Left kidney (tissue), 8 donors: ENCODE data around the gene LRRC66. TPM values are rescaled to one million over a fixed set of nuclear protein-coding genes. Genes with fewer than 3 reads are reported as not detected.

Source experiments
- DNase-seq: peaks from one replicate; pipeline ENCODE4 v3.0.0-alpha.2; 2013
- long read RNA-seq, 8 donors: transcript quantifications; one replicate each; lab custom pipeline, GENCODE V29; 2026
- polyA plus RNA-seq: library from polyadenylated mRNA; unstranded; fragments of 120-200 nt; gene quantifications from one replicate; pipeline ENCODE4 v1.2.1, GENCODE V29; 2013; ENCODE audit not compliant: insufficient read length

LRRC66 gene, protein sequence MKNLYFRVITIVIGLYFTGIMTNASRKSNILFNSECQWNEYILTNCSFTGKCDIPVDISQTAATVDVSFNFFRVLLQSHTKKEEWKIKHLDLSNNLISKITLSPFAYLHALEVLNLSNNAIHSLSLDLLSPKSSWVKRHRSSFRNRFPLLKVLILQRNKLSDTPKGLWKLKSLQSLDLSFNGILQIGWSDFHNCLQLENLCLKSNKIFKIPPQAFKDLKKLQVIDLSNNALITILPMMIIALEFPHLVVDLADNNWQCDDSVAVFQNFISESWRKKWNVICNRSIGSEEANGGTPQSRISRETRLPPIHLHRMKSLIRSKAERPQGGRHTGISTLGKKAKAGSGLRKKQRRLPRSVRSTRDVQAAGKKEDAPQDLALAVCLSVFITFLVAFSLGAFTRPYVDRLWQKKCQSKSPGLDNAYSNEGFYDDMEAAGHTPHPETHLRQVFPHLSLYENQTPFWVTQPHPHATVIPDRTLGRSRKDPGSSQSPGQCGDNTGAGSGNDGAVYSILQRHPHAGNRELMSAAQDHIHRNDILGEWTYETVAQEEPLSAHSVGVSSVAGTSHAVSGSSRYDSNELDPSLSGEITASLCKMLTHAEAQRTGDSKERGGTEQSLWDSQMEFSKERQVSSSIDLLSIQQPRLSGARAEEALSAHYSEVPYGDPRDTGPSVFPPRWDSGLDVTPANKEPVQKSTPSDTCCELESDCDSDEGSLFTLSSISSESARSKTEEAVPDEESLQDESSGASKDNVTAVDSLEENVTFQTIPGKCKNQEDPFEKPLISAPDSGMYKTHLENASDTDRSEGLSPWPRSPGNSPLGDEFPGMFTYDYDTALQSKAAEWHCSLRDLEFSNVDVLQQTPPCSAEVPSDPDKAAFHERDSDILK
- 1.3 TPM for polyA plus RNA-seq
- long read RNA-seq, donor 1: 0 reads
- long read RNA-seq, donor 2: 0 reads
- long read RNA-seq, donor 3: 0 reads
- long read RNA-seq, donor 4: 0 reads
- long read RNA-seq, donor 5: 0 reads
- long read RNA-seq, donor 6: 0 reads
- long read RNA-seq, donor 7: 0 reads
- long read RNA-seq, donor 8: 0 reads

DNA sequence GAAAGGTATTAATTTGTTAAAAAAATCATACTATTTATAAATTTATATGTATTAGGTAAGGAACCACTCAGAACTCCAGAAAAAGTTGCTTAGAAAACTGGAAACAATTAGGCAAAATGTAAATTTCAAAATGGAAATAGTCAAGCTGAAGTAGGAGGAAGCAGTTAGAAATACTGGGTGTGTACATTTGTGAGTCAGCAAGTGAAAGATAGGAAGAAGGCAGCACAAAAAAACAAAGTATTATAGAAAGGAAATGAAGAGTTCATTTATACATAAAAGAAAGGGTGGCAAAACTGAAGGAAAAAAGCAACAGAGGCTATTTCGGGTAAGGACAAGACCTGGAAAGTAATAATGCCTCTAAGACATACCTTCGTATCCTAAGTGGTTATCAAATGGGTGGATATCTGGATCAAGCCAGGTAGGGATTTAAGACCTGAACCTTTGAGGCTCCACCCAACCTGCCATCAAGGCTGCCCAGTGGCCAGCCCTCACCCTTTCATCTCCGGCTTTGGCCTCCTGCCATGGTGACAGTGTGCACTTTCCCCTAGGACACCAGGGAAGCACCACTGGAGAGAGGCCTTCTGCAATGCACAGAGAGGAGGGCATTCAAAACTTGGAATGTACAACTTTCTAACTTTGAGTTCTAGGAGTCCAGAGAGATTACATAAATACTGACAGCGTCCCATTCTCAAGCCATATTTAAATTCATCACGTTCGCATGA, at the start of gene LRRC66:
Gene LRRC66, minus strand, starts transcription at position 428 of the 722 bp plus-strand sequence. CDS start 2,750 bp downstream, outside the sequence.
- no peak for DNase-seq

DNA sequence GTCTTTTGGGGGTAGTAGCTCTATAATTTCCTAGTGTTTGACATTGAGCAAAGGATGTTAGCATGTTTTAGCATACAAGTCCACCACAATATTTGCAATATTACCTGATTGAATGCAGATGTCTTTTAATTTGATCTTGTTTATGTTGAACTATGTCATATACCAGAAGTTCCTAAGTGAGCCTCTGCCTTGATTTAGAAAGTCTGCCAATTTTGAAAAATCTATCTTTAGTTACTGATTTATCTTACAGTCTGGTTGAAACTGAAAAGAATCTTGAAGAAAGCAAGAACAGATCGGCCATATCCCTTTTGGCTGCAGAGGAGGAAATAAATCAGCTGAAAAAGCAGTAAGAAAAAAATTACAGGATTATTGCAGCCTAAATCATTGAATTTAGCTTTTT, 49.4 kb upstream of the LRRC66 start:
- no peak for DNase-seq

DNA sequence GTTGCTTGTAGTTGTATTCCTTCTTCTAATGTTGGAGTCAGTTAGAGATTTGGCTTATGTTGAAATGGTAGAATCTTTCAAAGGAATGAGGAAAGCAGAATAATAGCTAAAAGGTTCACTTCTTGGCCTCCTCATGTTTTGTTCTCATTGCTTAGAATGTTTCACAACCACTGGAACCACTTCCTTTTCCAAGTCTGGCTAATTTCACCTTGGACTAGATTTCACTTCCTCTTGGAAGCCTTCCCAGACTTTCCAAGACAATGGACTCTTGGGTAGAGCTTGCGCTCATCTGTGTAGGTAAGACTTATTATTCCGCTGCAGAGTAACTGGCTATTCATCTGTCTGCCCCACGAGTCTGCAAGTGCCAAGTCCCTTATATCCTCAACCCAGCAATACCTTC, 39.2 kb upstream of the LRRC66 start:
- no peak for DNase-seq

DNA sequence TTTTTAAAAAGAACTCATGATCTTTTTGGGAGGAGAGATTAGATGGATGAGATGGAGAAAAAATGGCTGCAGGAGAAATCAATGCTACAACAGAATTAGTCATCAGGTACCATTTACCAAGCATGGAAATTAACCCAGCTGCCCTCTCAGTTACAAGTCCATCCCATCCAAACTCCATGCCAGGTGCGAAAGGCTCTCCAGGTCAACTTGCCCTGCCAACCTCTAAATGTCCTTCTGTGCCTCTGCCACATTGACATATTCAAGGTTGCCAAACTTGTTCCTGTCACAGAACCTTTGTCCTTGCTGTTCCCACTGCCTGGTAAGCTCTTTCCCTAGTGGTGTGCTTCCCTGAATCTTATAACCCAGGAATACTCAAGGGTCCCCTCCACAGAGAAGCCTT, 38.1 kb upstream of the LRRC66 start:
- DNase-seq: no peak

DNA sequence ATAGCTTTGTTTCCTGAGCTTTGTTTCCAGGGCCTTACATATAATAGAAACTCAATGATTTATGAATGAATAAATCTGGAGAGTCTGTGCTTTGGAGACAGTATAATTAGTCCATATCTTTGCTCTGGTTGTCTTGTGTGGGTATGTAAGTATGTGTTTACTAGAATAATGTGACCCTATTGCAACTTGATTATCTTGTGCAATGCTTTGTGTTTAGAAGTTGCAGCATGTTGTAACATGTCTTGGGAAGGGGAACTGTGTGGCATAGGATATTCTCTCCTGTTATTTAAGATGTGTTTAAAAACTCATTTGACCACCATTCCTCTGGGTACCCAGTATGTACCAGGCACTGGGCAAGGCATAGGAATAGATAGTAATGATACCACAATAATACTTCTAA, 37.0 kb upstream of the LRRC66 start:
- no peak for DNase-seq

DNA sequence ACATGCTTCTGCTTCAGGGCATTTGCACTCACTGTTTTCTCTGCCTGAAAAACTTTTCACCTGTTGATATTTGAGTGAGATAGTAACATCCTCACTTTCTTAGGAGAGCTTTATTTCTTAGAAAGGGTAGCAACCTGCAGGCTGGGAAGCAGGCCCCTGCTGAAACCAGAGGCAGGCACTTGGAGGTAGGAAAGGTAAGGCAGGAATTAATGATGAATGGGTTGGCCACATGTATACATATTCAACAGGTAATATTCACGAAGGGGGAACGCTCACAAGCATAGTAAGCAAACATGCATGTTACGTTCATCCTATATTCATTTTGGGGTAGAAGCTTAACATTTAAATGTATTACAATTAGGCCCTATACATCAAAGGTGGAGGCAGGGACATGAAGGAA, 34.1 kb upstream of the LRRC66 start:
- no peak for DNase-seq

DNA sequence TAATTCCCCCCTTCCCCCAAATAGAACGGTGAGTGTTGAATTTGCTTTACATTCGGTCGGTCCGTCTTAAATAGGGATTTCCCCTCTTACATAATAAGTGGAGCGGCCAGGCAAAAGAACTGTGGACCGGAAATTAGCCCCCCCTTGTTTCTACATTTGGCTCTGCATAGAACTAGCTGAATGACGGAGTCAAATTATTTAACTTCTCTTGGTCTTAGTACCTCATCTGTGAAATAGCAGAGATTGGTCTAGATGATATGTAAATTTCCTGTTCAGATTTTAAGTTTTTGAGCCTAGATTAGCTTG, 32.3 kb upstream of the LRRC66 start:
- DNase-seq: no peak

DNA sequence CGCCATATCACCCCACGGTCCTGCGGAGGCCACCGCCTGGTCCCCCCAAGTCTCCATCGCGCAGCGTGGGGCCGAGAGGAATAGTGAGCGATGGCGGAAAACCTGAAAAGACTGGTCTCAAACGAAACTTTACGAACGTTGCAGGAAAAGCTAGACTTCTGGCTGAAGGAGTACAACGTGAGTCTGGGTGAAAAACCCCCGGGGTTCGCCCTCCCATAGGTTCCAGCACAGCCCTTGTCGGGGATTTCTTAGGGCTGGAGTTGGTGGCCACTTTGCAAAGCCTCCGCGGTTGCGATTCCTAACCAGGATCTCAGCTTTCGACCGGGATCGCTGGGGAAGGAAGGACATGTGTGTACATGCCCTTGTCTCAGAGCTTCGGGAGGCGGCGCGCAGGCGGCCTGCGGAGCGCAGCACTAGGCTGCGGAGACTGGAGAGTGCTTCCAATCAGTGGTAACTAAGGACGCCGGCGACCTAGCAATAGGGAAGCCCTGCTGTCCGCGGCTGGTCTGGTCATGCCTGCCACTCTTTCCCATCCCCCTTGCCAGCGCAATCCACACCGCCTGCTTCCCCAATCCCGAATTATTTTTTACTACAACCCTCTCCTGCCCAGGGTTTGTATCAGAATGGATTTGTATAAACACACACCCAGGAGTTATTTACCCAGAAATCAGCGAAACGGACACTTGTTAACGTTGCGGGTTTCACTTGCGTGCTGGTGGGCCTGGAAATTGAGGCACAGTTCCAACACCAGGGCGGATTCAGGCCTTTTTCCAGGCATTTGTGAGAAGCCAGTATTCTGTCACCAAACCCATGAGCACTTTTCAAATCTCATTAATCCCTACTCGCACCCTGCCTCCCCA, 31.7 kb upstream of the LRRC66 start:
- DNase-seq: peak; percentile 58

DNA sequence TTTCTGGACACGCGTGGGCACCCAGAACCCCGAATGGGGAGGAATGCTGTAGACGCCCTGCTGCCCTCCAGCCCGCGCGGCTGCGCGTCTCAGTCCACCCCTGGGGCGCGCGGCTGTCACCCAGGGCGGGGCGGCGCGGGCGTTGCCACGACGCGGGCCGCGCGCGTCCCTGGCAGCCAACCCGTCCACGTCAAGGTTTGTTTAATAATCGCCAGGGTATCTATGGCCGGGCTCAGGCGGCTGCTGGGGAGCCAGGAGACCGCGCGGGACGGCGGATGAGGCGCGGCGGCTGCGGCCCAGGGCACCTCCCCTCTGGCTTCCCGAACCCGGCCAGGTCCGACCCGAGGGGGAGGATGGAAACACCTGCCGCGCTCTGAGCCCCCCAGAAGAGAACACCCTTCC, 31.1 kb upstream of the LRRC66 start, which contains the start of gene SPATA18:
Gene SPATA18, plus strand, starts transcription at position 92 of the 402 bp plus-strand sequence. CDS start 401 bp downstream, outside the sequence.
- DNase-seq: no peak

DNA sequence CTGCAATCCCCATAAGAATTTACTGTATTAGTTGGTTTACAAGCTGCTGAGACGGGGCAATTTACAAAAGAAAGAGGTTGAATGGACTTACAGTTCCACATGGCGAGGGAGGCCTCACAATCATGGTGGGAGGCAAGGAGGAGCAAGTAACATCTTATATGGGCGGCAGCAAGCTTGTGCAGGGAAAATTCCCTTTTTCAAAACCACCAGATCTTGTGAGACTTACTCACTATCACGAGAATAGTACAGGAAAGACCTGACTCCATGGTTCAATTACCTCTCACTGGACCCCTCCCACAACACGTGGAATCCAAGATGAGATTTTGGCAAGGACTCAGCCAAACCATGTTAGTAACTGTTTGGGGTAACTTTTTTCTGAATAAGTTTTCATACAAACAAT, 29.1 kb upstream of the LRRC66 start:
- DNase-seq: no peak

DNA sequence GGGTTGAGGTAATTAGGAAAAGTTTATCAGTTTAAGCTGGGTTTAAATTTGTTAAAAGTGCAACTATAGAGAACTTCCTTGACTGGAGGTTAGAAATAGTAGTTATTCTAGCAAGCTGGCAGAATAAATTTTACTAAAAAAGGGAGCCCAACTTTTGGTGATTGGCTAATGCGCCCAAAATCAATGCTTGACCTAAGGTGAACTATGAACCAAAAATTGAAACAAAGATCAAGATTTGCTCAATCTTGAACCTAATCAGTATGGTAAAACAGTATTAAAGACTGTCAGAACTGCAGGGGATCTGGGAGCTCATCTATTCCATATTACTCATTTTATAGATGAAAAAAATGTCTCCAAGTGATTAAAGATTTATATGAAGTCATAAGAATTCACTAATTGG, 24.9 kb upstream of the LRRC66 start:
- DNase-seq: no peak

DNA sequence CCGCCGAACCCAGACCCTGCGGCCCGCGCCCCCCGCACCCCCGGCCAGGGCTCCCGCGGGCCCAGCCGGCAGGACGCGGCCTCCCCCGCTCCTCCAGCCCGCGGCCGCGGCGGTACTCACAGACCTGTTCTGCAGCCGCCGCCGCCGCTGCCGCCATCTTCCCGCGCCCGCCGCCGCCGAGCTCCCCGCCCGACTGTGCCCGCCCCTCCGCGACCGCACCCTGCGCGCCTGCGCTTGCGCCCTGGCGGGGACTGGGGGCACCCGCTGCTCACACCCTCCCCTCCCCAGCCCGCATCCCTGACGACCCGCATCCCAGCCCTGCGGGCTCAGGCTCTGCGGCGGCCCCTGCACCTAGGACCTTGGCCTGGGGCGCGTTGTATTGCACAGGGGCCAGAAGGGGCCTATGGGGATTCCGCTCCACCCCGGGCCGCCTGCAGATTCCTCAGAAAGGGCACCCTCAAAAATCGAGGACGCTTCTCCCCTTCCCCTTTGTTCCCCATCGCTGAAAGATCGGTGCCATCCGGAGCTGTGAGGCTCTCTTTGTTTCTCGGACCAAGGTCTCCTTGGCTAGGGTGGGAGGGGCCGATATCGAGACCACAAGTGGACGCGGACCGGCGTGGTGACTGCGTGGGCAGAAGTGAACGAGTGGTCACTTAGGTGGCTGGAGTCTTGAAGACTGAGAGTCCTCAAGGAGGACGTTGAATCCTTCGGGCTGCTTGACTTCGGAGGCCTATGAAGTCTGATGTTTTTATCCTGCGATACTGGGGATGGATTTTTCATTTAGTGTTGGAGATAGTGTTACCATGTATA, 18.1 kb upstream of the LRRC66 start, which contains the start of gene SGCB:
Gene SGCB, minus strand, starts transcription at position 197 of the 810 bp plus-strand sequence. Its CDS starts 40 bp downstream, at position 157.
- DNase-seq: peak; percentile 63

DNA sequence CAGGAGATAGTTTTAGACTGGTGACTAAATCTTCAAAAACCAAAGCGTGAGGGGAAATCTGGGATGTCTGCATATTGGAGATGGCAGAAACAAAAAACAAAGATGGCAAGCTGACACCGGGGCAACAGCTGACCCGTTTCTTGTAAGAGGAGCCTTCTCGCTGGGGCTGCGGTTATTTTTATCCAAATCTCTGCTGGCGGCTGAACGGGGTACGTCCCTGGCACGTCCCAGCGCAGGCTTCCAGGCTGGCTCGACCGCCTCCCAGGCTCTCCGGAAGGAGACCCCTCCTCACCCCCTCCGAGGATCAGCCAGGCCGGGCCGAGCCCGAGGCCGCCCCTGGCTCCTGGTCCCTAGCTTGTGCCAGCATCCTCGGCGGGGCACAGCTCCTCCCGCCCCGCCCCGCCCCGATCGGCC, 17.5 kb upstream of the LRRC66 start:
- DNase-seq: no peak

DNA sequence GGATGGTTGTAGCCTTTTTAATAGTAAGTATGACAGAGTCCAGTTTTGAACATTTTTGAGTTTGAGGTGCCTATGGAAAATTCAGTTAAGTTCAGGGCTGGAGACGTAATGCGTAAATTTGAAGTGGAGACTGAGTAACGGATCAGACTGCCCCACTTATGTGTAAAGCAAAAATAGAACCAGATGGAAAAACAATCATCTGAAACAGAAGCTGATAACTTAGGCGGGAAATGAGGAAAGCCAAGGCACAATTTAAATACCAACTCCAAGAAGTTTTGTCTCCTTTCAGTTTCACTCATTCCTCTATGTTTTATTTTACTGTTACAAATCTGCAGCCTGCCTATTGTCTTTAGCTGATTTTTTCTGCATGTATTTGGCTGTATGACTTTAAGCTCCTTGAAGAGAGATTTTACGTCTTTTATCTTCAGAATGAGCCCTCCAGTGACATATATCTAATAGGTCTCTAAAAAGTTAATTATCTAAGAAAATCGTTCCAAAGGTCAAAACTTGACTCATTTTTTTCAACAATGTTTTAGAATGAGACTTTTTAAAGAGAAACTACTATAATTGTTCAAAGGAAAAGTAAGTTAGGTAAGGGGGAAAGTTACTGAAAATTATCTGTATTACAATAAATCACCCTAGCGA, 16.8 kb upstream of the LRRC66 start:
- DNase-seq: no peak

DNA sequence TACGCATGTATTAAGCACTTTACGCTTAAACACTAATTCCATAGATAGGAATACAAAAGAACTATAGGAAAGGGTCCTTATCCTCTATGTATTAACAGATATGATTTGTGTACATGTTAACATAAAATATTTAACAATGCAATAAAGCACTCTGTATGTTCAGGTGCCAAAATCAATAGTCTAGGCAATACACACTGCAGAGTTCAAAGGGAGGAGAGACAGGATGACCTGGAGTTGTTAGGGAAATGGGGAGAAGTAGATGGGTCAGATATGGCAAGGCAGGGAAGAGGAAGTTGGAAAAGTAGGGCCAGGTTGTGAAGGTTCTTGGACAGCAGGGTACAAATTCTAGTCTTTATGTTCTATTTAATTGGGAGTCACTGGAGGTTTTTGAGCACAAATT, 15.0 kb upstream of the LRRC66 start:
- DNase-seq: no peak

DNA sequence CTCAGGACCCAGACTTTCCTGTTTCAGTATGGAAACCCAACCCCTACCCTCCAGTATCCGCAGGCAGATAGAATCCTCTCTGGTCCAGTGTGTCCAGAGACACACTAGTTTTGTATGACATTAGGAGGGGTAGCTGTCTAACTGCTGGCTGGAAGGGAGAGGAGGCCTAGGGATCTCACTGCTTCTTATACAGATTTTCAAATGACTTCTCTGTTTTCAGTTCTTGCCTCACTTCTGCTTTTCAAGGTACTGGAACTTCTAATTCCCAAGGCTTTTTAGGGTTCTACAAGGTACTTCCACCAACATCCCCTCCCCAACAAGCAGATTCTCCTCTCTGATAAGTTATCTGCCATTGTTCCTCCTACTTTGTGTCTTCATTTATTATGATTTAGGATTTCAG, 11.8 kb upstream of the LRRC66 start:
- no peak for DNase-seq

DNA sequence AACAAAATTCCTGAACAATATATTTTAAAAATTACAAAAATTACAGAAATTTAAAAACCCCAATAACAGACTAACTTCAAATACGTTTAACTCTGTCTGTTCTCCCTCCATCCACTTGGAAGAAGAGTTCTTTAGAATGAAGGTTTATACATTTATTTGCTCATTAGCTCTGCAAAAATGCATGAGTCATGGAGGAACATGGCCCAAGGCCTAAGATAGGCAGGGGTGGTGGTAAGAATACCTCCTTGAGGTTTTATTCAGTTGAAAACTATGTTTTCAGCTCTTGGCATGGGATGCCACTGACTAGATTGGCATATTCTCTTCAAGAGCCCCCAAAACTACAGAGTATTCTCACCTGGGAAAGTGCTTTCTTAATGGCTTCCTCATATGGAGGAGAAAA, 8.8 kb upstream of the LRRC66 start:
- DNase-seq: no peak

DNA sequence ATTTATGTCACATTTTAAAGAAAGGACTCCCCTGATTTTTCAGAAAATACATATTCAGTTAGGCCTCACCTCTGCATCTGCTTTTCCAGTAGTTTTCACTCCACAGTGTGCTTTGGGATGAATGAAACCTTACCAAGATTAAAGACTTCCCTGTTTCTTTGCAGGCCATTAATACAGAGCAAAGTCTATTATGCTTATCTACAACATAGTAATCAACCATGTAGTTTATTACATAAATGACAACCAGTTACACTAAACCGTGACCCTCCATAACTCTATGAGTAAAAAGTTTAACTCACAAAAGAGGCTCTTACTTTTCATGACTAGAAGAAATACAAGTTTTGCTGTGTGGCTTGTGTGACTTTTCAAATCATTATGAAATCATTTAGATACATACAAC, 2.3 kb downstream of the LRRC66 start:
- DNase-seq: no peak

DNA sequence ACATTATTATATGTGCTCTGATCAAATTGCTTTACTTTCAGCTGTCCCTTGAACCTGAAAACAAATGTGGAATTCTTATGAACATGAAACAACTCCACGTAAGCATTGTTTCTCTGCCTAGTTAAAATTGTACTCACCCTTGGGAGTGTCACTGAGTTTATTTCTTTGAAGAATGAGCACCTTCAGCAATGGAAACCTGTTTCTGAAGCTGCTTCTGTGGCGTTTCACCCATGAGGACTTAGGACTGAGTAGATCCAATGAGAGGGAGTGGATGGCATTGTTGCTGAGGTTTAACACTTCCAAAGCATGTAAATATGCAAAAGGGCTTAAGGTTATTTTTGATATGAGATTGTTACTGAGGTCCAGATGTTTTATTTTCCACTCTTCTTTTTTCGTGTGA, 3.2 kb downstream of the LRRC66 start:
- no peak for DNase-seq

DNA sequence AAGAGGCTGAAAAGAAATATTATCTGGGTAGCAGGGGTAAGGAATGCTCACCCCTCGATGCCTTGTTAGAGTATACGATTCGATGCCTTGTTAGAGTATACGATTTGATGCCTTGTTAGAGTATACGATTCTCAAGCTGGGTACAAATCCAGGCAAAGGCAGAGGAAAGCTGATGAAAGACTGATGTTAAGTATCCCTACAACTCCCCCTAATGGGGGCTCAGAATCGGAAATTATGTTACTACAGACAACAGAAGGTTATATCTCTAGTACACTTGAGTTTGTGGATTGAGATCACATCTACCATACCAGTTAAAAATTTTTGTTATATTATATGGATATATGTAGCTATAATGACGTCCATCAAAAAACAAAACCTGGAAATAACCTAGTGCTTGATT, 4.8 kb downstream of the LRRC66 start:
- DNase-seq: peak; percentile 13
